ENCODE results near the gene DPP3.

DNA sequence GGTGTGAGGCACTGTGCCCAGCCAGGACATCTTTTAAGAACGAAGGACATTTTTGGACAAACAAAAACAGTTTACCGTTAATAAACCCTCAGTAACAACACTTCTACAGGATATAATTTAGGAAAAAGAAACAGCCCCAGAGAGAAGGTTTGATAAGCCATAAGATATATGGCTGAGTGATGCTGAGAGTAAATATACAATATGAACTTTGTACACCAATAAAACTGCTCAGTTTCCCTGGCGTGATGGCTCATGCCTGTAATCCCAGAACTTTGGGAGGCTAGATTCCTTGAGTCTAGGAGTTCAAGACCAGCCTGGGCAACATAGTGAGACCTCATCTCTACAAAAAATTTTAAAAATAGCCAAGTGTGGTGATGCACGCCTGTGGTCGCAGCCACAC is 18.3 kb downstream of the DPP3 start:
- TF ChIP-seq EZH2 (IDR thresholded peaks at IDR 0.05; ENCODE audit: low read length, unreplicated experiment) (no peak), CTCF (conservative IDR thresholded peaks at IDR 0.05; ENCODE audit: low read depth, low read length) (no peak)

All from PC-3 (cell line).